GM12892 (cell line): ENCODE results near the gene VSTM4.
A peak's percentile ranks its signal among the peaks of the same experiment; 100 is the strongest.

Experiments used
- DNase-seq: peaks from one replicate; pipeline ENCODE4 v3.0.0; 2011; ENCODE audit not compliant: insufficient read length
- FAIRE-seq: peaks from 2 replicates; lab custom pipeline; 2011; peaks lifted over from hg19 to GRCh38; lab: Jason Lieb, UNC
- POLR2A ChIP-seq: IDR thresholded peaks from 2 replicates; pipeline ENCODE4 v1.6.1; 2011; ENCODE audit warnings: low read depth, low read length, control low read depth
- POLR2AphosphoS5 ChIP-seq: IDR thresholded peaks from 2 replicates; pipeline ENCODE4 v1.6.1; 2011; ENCODE audit warnings: low read depth, low read length, control low read depth
- TAF1 ChIP-seq: IDR thresholded peaks from 2 replicates; pipeline ENCODE4 v1.6.1; 2011; ENCODE audit warnings: low read depth, mild to moderate bottlenecking, control low read depth, low read length, borderline replicate concordance

Gene VSTM4

DNA sequence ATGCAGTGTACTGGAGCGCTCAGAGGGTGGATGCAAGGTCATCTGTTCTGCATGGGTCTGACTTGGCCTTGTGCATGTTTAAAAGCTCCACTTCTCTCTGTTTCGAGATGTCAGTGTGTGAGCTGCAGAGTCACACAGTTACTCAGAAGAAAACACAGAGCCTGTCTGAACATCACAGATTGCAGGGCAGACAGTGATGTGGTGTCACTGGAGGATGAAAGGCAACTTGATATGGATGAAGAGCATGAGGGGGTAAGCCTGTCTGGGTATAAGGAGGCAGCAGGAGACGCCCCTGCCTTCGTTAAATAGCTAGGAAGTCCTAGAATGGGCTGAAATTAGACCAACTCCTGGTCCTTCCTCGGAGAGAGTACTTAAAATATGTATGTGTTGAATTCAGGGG is 108.2 kb downstream of the VSTM4 start:
- DNase-seq (no peak), FAIRE-seq (no peak)
- no peak for TF ChIP-seq POLR2A
- TF ChIP-seq POLR2AphosphoS5 = no peak
- no peak for TF ChIP-seq TAF1

DNA sequence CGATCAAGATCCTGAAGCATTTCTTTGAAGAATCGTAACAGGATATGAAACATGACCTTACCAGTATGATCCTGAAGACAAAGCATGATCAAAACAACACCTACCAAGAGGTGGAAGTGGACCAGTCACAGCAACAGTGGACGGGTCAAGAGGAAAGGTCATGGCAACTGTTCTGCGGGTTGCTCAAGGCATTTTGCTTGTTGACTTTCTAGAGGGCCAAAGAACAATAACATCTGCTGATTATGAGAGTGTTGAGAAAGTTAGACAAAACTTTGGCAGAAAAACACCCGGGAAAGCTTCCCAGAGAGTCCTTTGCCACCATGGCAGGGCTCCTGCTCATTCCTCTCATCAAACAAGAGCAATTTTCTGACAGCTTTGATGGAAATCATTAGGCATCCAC is 110.1 kb downstream of the VSTM4 start:
- FAIRE-seq = no peak
- TF ChIP-seq TAF1 (no peak), POLR2AphosphoS5 (no peak), POLR2A (no peak)
- DNase-seq = no peak

DNA sequence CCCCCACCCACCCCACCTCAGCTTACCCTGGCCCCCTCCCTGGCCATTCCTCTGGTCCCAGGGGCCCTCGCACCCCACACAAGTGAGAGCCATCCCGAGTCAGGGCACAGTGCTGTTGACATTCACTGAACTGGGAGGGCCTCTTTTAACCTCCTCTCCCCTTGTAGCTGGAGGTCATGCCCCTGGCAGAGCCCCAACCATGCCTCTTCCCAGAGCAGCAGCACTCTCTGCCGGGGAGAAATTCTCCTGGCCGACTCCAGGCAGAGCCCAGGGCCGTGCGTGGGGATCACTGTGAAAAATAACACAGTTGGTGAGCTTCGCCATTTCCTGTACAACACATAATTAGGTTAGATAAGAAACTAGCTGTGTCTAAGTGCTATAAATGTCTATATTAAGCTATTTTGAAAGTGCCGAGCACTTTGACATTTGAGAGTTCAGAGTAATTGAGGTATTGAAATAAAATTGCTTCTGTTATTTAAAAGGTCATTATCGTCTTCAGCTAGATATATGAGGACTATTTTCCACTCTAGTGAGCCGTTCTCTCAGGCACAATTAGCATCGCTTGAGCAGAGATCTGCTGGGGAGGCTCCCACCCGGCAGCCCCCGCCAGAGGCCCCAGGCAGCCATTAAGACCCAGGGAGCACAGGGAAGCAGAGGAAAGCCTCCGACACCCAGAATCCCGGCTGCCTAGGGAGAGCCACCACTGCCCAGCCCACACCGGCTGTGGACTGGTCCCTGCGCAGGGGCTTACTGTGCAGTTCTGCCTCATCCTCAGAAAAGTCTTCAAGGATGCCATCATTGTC is 113.3 kb downstream of the VSTM4 start:
- FAIRE-seq (no peak), DNase-seq (no peak)
- TF ChIP-seq POLR2A (no peak), TAF1 (no peak), POLR2AphosphoS5 (no peak)

DNA sequence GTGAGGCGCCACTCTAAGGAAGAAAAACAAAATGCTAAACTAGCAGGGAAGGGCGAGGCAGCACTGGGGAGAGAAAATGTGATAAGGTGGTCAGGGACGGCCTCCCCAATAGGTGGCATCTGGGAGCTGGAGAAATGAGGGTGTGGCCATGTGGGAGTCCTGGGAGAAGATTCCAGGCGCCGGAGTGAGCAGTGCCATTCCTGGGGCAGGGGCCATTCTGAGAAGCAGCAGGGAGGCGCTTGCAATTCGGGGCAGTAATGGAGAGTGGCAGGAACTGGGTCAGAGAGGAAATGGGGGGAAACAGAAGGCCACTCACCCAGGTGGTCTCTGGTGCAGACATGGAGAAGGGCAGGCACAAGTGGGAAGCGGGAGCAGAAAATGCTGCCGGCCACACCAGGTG is 113.9 kb downstream of the VSTM4 start:
- DNase-seq (no peak), FAIRE-seq (no peak)

GRCh38 chr10:49000437-49001398 is 114.6 kb downstream of the VSTM4 start:
- DNase-seq (no peak), FAIRE-seq (no peak)
- TF ChIP-seq POLR2AphosphoS5 (no peak), POLR2A (no peak), TAF1 (no peak)

More for the DNA sequence above, 113.9 kb downstream of the VSTM4 start:
- TF ChIP-seq POLR2A = no peak

GRCh38 chr10:48999346-48999745 is 116.0 kb downstream of the VSTM4 start:
- no peak for DNase-seq
- FAIRE-seq = no peak
- no peak for TF ChIP-seq POLR2AphosphoS5
- TF ChIP-seq POLR2A = no peak
- TF ChIP-seq TAF1 = no peak

- TF ChIP-seq POLR2AphosphoS5 = no peak
- TF ChIP-seq POLR2A = no peak
- no peak for TF ChIP-seq TAF1
- FAIRE-seq (no peak), DNase-seq (no peak)
Observed at GRCh38 chr10:48996329-48996728, 119.0 kb downstream of the VSTM4 start.

DNA sequence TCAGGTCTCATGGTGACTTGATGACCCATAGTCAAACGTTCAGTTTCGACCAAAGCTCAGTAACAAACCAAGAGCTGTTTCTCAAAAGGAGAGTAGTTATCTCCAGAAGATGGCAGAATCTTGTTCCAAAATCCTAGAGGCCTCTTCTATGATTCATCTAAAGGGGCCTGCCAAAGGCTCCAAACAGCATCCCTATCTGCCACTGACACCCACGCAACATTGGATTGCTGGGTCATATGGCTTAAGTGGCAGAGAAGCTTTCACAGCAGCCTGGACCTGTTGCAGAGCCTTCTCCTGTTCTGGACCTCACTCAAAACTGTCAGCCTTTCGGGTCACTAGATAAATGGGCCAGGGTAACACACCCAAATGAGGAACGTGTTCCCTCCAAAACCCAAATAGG is 121.7 kb downstream of the VSTM4 start:
- TF ChIP-seq TAF1 (no peak), POLR2A (no peak), POLR2AphosphoS5 (no peak)
- FAIRE-seq (no peak), DNase-seq (no peak)

DNA sequence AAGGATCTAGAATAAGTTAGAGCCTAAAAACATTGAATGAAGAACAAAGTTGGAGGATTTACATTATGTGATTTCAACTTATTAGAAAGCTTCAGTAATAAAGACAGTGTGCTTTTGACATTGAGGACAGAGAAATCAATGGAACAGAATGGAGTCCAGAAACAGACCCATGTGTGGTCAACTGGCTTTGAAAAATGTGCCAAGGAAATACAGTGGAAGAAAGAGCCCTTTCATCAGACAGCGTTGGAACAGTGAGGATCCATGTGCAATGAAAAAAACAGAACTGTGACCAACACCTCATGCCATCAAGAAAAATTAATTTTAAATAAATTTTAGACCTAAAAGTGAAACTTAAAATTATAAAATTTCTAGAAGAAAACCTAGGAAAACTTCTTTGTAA is 125.1 kb downstream of the VSTM4 start:
- TF ChIP-seq TAF1 = no peak
- no peak for TF ChIP-seq POLR2A
- TF ChIP-seq POLR2AphosphoS5 = no peak
- DNase-seq = no peak
- FAIRE-seq = no peak

- no peak for DNase-seq
- FAIRE-seq = no peak
- TF ChIP-seq POLR2A (no peak), POLR2AphosphoS5 (no peak), TAF1 (no peak)
Observed at GRCh38 chr10:48985621-48986158, 129.6 kb downstream of the VSTM4 start.

- FAIRE-seq = no peak
- TF ChIP-seq TAF1 = no peak
- TF ChIP-seq POLR2AphosphoS5 = peak; percentile 32; the same call in 1 of the 2 replicates
- no peak for DNase-seq
Observed at GRCh38 chr10:48983648-48984351, 131.5 kb downstream of the VSTM4 start.
